Neural cell (in vitro differentiated cells): ENCODE data around the gene IFT74. TPM values are rescaled to one million over a fixed set of nuclear protein-coding genes. Genes with fewer than 3 reads are reported as not detected.

Experiments used
- H2AFZ ChIP-seq: fragments of 200-600, 300-800 bp; sonication (generic), shearing (Covaris generic); 2 replicates; pipeline ENCODE4 v1.6.0; 2014; ENCODE audit warnings: low read depth, mild to moderate bottlenecking, antibody characterized with exemption, low read length, moderate library complexity
- H3F3A ChIP-seq: fragments of 200-600 bp; shearing (Covaris generic); 2 replicates; pipeline ENCODE4 v1.6.1; 2016; ENCODE audit warnings: mild to moderate bottlenecking, moderate library complexity, mixed read lengths, antibody characterized with exemption, low read length; ENCODE audit not compliant: insufficient read depth, poor library complexity, severe bottlenecking
- H3K27ac ChIP-seq: fragments of 200-600, 300-800 bp; sonication (generic), shearing (Covaris generic); 2 replicates; pipeline ENCODE4 v1.5.1; 2014; ENCODE audit warnings: mild to moderate bottlenecking, low read length, moderate library complexity
- H3K27me3 ChIP-seq: fragments of 300-800, 200-600 bp; sonication (generic), shearing (Covaris generic); 2 replicates; pipeline ENCODE4 v1.6.0; 2014; ENCODE audit warnings: mild to moderate bottlenecking, low read depth, low read length, moderate library complexity; ENCODE audit not compliant: insufficient read depth
- H3K36me3 ChIP-seq: fragments of 300-800, 200-600 bp; sonication (generic), shearing (Covaris generic); 2 replicates; pipeline ENCODE4 v1.5.1; 2014; ENCODE audit warnings: mild to moderate bottlenecking, antibody characterized with exemption, low read length, moderate library complexity; ENCODE audit not compliant: insufficient read depth
- H3K4me2 ChIP-seq: fragments of 300-800, 200-600 bp; sonication (generic), shearing (Covaris generic); 2 replicates; pipeline ENCODE4 v1.6.0; 2014; ENCODE audit warnings: mild to moderate bottlenecking, low read length
- H3K4me3 ChIP-seq: fragments of 300-800, 200-600 bp; sonication (generic), shearing (Covaris generic); 2 replicates; pipeline ENCODE4 v1.5.1; 2014; ENCODE audit warnings: mild to moderate bottlenecking, low read length, moderate library complexity
- H3K79me2 ChIP-seq: fragments of 200-600 bp; shearing (Covaris generic); replicated peaks from 2 replicates; pipeline ENCODE4 v1.6.0; 2014; ENCODE audit warnings: mild to moderate bottlenecking, low read length, moderate library complexity; ENCODE audit not compliant: insufficient read depth
- H3K9ac ChIP-seq: fragments of 300-800, 200-600 bp; sonication (generic), shearing (Covaris generic); 2 replicates; pipeline ENCODE4 v1.6.1; 2016; ENCODE audit warnings: mild to moderate bottlenecking, low read length, mixed read lengths
- H3K9me2 ChIP-seq: fragments of 200-600 bp; shearing (Covaris generic); 2 replicates; pipeline ENCODE4 v1.6.1; 2016; ENCODE audit warnings: mild to moderate bottlenecking, low read length, mixed read lengths; ENCODE audit not compliant: insufficient read depth
- H3K9me3 ChIP-seq: fragments of 200-600, 300-800 bp; sonication (generic), shearing (Covaris generic); 2 replicates; pipeline ENCODE4 v1.6.1; 2016; ENCODE audit warnings: mild to moderate bottlenecking, mixed run types, low read length, moderate library complexity, mixed read lengths
- H4K20me1 ChIP-seq: fragments of 200-600 bp; shearing (Covaris generic); 2 replicates; pipeline ENCODE4 v1.6.1; 2016; ENCODE audit warnings: mild to moderate bottlenecking, mixed run types; ENCODE audit not compliant: insufficient read depth
- CTCF ChIP-seq: fragments of 450-650 bp; IDR thresholded peaks from 2 replicates; pipeline ENCODE4 v1.5.1; 2014; ENCODE audit warnings: antibody characterized with exemption, mild to moderate bottlenecking, moderate library complexity; ENCODE audit not compliant: poor library complexity, severe bottlenecking
- EP300 ChIP-seq: fragments of 450-650 bp; conservative IDR thresholded peaks from 2 replicates; pipeline ENCODE4 v1.6.1; 2014; ENCODE audit warnings: antibody characterized with exemption, mild to moderate bottlenecking, moderate library complexity; ENCODE audit not compliant: poor library complexity, severe bottlenecking
- EZH2 ChIP-seq: fragments of 200-600, 300-800 bp; shearing (Covaris generic), sonication (generic); IDR thresholded peaks from 2 replicates; pipeline ENCODE4 v1.6.1; 2014; ENCODE audit warnings: antibody characterized with exemption, low read length, borderline replicate concordance, mild to moderate bottlenecking; ENCODE audit not compliant: insufficient read depth, poor library complexity, severe bottlenecking
- MXI1 ChIP-seq: fragments of 450-650 bp; conservative IDR thresholded peaks from 2 replicates; pipeline ENCODE4 v1.6.1; 2014; ENCODE audit warnings: antibody characterized with exemption, mild to moderate bottlenecking; ENCODE audit not compliant: poor library complexity, severe bottlenecking
- POLR2AphosphoS5 ChIP-seq: IDR thresholded peaks from 2 replicates; pipeline ENCODE4 v1.6.1; 2012
- RAD21 ChIP-seq: fragments of 450-650 bp; conservative IDR thresholded peaks from 2 replicates; pipeline ENCODE4 v1.6.1; 2014; ENCODE audit warnings: antibody characterized with exemption, mild to moderate bottlenecking, moderate library complexity
- SMC3 ChIP-seq: fragments of 450-650 bp; conservative IDR thresholded peaks from 2 replicates; pipeline ENCODE4 v1.6.1; 2014; ENCODE audit warnings: antibody characterized with exemption, mild to moderate bottlenecking, moderate library complexity; ENCODE audit not compliant: poor library complexity
- TAF1 ChIP-seq: IDR thresholded peaks from 2 replicates; pipeline ENCODE4 v1.6.1; 2012; ENCODE audit warnings: low read depth
- polyA plus RNA-seq: library from polyadenylated mRNA; depleted of rRNA; stranded (reverse); fragments of >200 nt; gene quantifications from 2 replicates; pipeline ENCODE4 v1.2.3, GENCODE V29; 2014
- TF ChIP-seq, protein P1 (sequence below): IDR thresholded peaks from 2 replicates; pipeline ENCODE4 v1.6.1; 2012; ENCODE audit warnings: borderline replicate concordance

The IFT74 gene
- polyA plus RNA-seq, 1 donor from 2014 or later, result 10.9 TPM

- Histone ChIP-seq H3K9ac (no peak overlapping the region), H3K9me2 (no peaks in the 10 kb centered on the region), H3K27ac (no peak overlapping the region), H3K27me3 (no peaks in the 10 kb centered on the region), H2AFZ (no peak overlapping the region), H4K20me1 (no peaks in the 10 kb centered on the region), H3F3A (no peaks in the 10 kb centered on the region), H3K4me3 (no peak overlapping the region), H3K9me3 (no peaks in the 10 kb centered on the region), H3K79me2 (peaks cover 20% of the 10 kb centered on the region), H3K36me3 (no peaks in the 10 kb centered on the region), H3K4me2 (no peak overlapping the region)
- TF ChIP-seq SMC3, result no peak
- TF ChIP-seq MXI1, result no peak
- TF ChIP-seq EP300, result no peak
- TF ChIP-seq RAD21, result no peak
- TF ChIP-seq TAF1, result no peak
- TF ChIP-seq, protein P1, sequence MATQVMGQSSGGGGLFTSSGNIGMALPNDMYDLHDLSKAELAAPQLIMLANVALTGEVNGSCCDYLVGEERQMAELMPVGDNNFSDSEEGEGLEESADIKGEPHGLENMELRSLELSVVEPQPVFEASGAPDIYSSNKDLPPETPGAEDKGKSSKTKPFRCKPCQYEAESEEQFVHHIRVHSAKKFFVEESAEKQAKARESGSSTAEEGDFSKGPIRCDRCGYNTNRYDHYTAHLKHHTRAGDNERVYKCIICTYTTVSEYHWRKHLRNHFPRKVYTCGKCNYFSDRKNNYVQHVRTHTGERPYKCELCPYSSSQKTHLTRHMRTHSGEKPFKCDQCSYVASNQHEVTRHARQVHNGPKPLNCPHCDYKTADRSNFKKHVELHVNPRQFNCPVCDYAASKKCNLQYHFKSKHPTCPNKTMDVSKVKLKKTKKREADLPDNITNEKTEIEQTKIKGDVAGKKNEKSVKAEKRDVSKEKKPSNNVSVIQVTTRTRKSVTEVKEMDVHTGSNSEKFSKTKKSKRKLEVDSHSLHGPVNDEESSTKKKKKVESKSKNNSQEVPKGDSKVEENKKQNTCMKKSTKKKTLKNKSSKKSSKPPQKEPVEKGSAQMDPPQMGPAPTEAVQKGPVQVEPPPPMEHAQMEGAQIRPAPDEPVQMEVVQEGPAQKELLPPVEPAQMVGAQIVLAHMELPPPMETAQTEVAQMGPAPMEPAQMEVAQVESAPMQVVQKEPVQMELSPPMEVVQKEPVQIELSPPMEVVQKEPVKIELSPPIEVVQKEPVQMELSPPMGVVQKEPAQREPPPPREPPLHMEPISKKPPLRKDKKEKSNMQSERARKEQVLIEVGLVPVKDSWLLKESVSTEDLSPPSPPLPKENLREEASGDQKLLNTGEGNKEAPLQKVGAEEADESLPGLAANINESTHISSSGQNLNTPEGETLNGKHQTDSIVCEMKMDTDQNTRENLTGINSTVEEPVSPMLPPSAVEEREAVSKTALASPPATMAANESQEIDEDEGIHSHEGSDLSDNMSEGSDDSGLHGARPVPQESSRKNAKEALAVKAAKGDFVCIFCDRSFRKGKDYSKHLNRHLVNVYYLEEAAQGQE, result no peak
- no peak for TF ChIP-seq POLR2AphosphoS5
- TF ChIP-seq EZH2, result no peak
- no peak for TF ChIP-seq CTCF
Measured at GRCh38 chr9:26949637-26950069, 6.6 kb upstream of the IFT74 start.

- Histone ChIP-seq H2AFZ (no peak overlapping the region), H3K4me3 (no peak overlapping the region), H3K79me2 (peaks cover 13% of the 10 kb centered on the region), H4K20me1 (no peaks in the 10 kb centered on the region), H3K9me3 (no peaks in the 10 kb centered on the region), H3K27ac (no peak overlapping the region), H3K9ac (no peak overlapping the region), H3K27me3 (no peaks in the 10 kb centered on the region), H3F3A (no peaks in the 10 kb centered on the region), H3K4me2 (no peak overlapping the region), H3K36me3 (no peaks in the 10 kb centered on the region), H3K9me2 (no peaks in the 10 kb centered on the region)
- no peak for TF ChIP-seq RAD21
- no peak for TF ChIP-seq MXI1
Measured at GRCh38 chr9:26950521-26950920, 5.7 kb upstream of the IFT74 start.

DNA sequence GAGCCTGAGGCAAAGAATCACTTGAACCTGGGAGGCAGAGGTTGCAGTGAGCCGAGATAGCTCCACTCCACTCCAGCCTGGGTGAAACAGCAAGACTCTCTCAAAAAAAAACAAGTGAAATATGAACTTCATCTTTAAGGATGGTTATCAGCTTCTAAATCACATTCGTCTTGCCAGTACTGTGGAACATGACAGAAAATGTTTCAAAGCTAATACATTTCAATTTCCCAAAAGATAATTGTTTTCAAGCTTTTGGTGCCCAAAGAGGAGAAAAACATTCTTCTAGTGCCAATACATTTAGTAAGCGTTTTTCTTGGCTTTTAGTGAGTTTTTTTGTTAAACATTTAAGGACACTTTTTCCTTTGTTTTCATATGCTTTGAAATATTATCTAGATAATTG lies 4.4 kb upstream of the IFT74 start:
- Histone ChIP-seq H3K9me3 (no peaks in the 10 kb centered on the region), H3K9ac (no peak overlapping the region)
- TF ChIP-seq EP300 (no peak), RAD21 (no peak), POLR2AphosphoS5 (no peak), TAF1 (no peak), MXI1 (no peak), EZH2 (no peak), CTCF (no peak)
- TF ChIP-seq, protein P1, result no peak

More for the DNA sequence above, 4.4 kb upstream of the IFT74 start:
- H3K4me2 ChIP-seq, result no peak overlapping the region
- no peaks in the 10 kb centered on the region for H3K36me3 ChIP-seq
- H3K27ac ChIP-seq, result no peak overlapping the region
- H3K27me3 ChIP-seq, result no peaks in the 10 kb centered on the region
- peaks cover 5% of the 10 kb centered on the region for H3F3A ChIP-seq
- H3K9me2 ChIP-seq, result no peaks in the 10 kb centered on the region
- H3K4me3 ChIP-seq, result no peak overlapping the region
- H4K20me1 ChIP-seq, result no peaks in the 10 kb centered on the region
- H2AFZ ChIP-seq, result no peak overlapping the region
- no peaks in the 10 kb centered on the region for H3K79me2 ChIP-seq
